Measurements from ENCODE around the gene KATNAL2. TPM values are rescaled to one million over a fixed set of nuclear protein-coding genes. Genes with fewer than 3 reads are reported as not detected.
"Not testable (repeated sequence)": the region's sequence is repeated elsewhere in the genome, so short reads cannot be mapped to it uniquely, and the experiment has no call there.

KATNAL2 gene
- total and polyA plus RNA-seq, 11 donors = 0.91 to 5.5 (median 2.0) TPM

GRCh38 chr18:47019870-47020269 lies 102.5 kb downstream of the KATNAL2 start:
- H3K4me3 ChIP-seq; H3K36me3 ChIP-seq; H3K4me1 ChIP-seq; DNase-seq; H3K27me3 ChIP-seq; ATAC-seq; H3K27ac ChIP-seq; intact Hi-C loops (cut with DNase I); H3K9me3 ChIP-seq: not testable (repeated sequence)
- no CpG with 5 or more reads among the region's 10 CpGs for WGBS, 4 donors

GRCh38 chr18:47020757-47021156 lies 103.4 kb downstream of the KATNAL2 start:
- H3K27me3 ChIP-seq; H3K4me3 ChIP-seq; DNase-seq; H3K27ac ChIP-seq; H3K4me1 ChIP-seq; H3K9me3 ChIP-seq; H3K36me3 ChIP-seq; intact Hi-C loops (cut with DNase I): not testable (repeated sequence)
- ATAC-seq = peak in 2 of 4 donors; percentile 11 to 26
- WGBS, 4 donors = no CpG with 5 or more reads among the region's 19 CpGs

- intact Hi-C loops (cut with DNase I); ATAC-seq; H3K27me3 ChIP-seq; H3K9me3 ChIP-seq; H3K27ac ChIP-seq; H3K4me3 ChIP-seq; H3K36me3 ChIP-seq; DNase-seq; H3K4me1 ChIP-seq: not testable (repeated sequence)
- WGBS, 4 donors = 95 to 97% (median 96%) methylated on average over 9 to 15 of the region's 29 CpGs; no CpG with 5 or more reads in 1 of the 4 donors
Measured at GRCh38 chr18:47022821-47023220, 105.4 kb downstream of the KATNAL2 start.

- ATAC-seq = peak in 3 of 4 donors; percentile 6 to 38 (median 15)
- H3K36me3 ChIP-seq; H3K4me1 ChIP-seq; H3K27ac ChIP-seq; DNase-seq; H3K9me3 ChIP-seq; intact Hi-C loops (cut with DNase I); H3K4me3 ChIP-seq; H3K27me3 ChIP-seq: not testable (repeated sequence)
- WGBS, 4 donors = no CpG with 5 or more reads among the region's 55 CpGs
Measured at GRCh38 chr18:47023769-47024465, 106.5 kb downstream of the KATNAL2 start.

GRCh38 chr18:47025557-47026174 lies 108.3 kb downstream of the KATNAL2 start:
- intact Hi-C loops (cut with DNase I); H3K4me3 ChIP-seq; H3K9me3 ChIP-seq; H3K36me3 ChIP-seq; H3K27ac ChIP-seq; DNase-seq; H3K4me1 ChIP-seq; H3K27me3 ChIP-seq: not testable (repeated sequence)
- peak in 3 of 4 donors; percentile 1 to 21 (median 20) for ATAC-seq
- 84 to 90% (median 86%) methylated on average over 5 to 11 of the region's 17 CpGs for WGBS, 4 donors

GRCh38 chr18:47028738-47029137 lies 111.3 kb downstream of the KATNAL2 start:
- intact Hi-C loops (cut with DNase I); H3K27ac ChIP-seq; DNase-seq; H3K9me3 ChIP-seq; ATAC-seq; H3K27me3 ChIP-seq; H3K4me1 ChIP-seq; H3K4me3 ChIP-seq; H3K36me3 ChIP-seq: not testable (repeated sequence)
- 92 to 96% (median 95%) methylated on average over 8 to 9 of the region's 29 CpGs; no CpG with 5 or more reads in 1 of the 4 donors for WGBS, 4 donors

GRCh38 chr18:47029684-47030353 lies 112.4 kb downstream of the KATNAL2 start:
- H3K4me1 ChIP-seq; H3K9me3 ChIP-seq; H3K36me3 ChIP-seq; DNase-seq; H3K4me3 ChIP-seq; H3K27me3 ChIP-seq; H3K27ac ChIP-seq; intact Hi-C loops (cut with DNase I): not testable (repeated sequence)
- no CpG with 5 or more reads among the region's 55 CpGs for WGBS, 4 donors
- peak in 3 of 4 donors; percentile 34 to 51 (median 44) for ATAC-seq

GRCh38 chr18:47030887-47031286 lies 113.5 kb downstream of the KATNAL2 start:
- H3K4me1 ChIP-seq; ATAC-seq; H3K4me3 ChIP-seq; H3K9me3 ChIP-seq; DNase-seq; intact Hi-C loops (cut with DNase I); H3K27me3 ChIP-seq; H3K36me3 ChIP-seq; H3K27ac ChIP-seq: not testable (repeated sequence)
- WGBS, 4 donors = 88 to 98% (median 89%) methylated on average over 4 to 7 of the region's 12 CpGs

All from heart left ventricle (tissue), 16 donors.